Neuronal stem cell (in vitro differentiated cells): Measurements from ENCODE around the gene ANGEL1.

Experiments
- DNase-seq: peaks from one replicate; pipeline ENCODE4 v3.0.0-alpha.2; 2013; ENCODE audit warnings: low spot score
- H2AFZ ChIP-seq: one replicate; pipeline ENCODE4 v1.6.1; 2013; ENCODE audit warnings: mild to moderate bottlenecking, low read length, inconsistent platforms
- H2AK5ac ChIP-seq: 2 replicates; pipeline ENCODE4 v1.6.1; 2013; ENCODE audit warnings: low read depth, mild to moderate bottlenecking, inconsistent platforms, low read length, moderate library complexity, mixed read lengths
- H2BK120ac ChIP-seq: 2 replicates; pipeline ENCODE4 v1.6.1; 2013; ENCODE audit warnings: low read depth, mild to moderate bottlenecking, inconsistent platforms, low read length, moderate library complexity, mixed read lengths
- H2BK12ac ChIP-seq: one replicate; pipeline ENCODE4 v1.6.1; 2013; ENCODE audit warnings: low read length, inconsistent platforms
- H2BK15ac ChIP-seq: 2 replicates; pipeline ENCODE4 v1.6.1; 2013; ENCODE audit warnings: mild to moderate bottlenecking, low read length, inconsistent platforms, mixed read lengths
- H2BK5ac ChIP-seq: one replicate; pipeline ENCODE4 v1.6.1; 2013; ENCODE audit warnings: inconsistent platforms, mild to moderate bottlenecking, low read length, moderate library complexity
- H3K14ac ChIP-seq: one replicate; pipeline ENCODE4 v1.6.1; 2013; ENCODE audit warnings: low read length, inconsistent platforms
- H3K18ac ChIP-seq: 2 replicates; pipeline ENCODE4 v1.6.1; 2013; ENCODE audit warnings: low read length, inconsistent platforms
- H3K23ac ChIP-seq: 2 replicates; pipeline ENCODE4 v1.6.1; 2013; ENCODE audit warnings: low read depth, mild to moderate bottlenecking, mixed read lengths, low read length, inconsistent platforms; ENCODE audit not compliant: poor library complexity
- H3K27ac ChIP-seq: replicated peaks from 3 replicates; pipeline ENCODE4 v1.5.1; 2013; ENCODE audit warnings: low read length, inconsistent platforms
- H3K27me3 ChIP-seq, 3 experiments: 2 replicates each; pipeline ENCODE4 v1.6.1; 2013; ENCODE audit warnings: low read length in 3 of 3, mild to moderate bottlenecking in 2 of 3, inconsistent platforms in 1 of 3, low read depth in 1 of 3, mixed read lengths in 1 of 3, moderate library complexity in 1 of 3; ENCODE audit not compliant: control insufficient read depth in 3 of 3, insufficient read depth in 3 of 3
- H3K36me3 ChIP-seq, 2 donors: replicated peaks in 1 of 2; 2 replicates each; pipeline ENCODE4 v1.6.1; 2013; ENCODE audit warnings: low read length in 2 of 2; ENCODE audit not compliant: control insufficient read depth in 2 of 2, insufficient read depth in 2 of 2
- H3K4ac ChIP-seq: 2 replicates; pipeline ENCODE4 v1.6.1; 2013; ENCODE audit warnings: inconsistent platforms, mild to moderate bottlenecking, low read length, moderate library complexity
- H3K4me1 ChIP-seq, 2 donors: 1 replicate in 1 of 2; 2 replicates in 1 of 2; pipeline ENCODE4 v1.6.1; 2013; ENCODE audit warnings: low read length in 2 of 2, low read depth in 1 of 2; ENCODE audit not compliant: control insufficient read depth in 2 of 2, insufficient read depth in 1 of 2
- H3K4me2 ChIP-seq: one replicate; pipeline ENCODE4 v1.6.1; 2013; ENCODE audit warnings: mild to moderate bottlenecking, low read length, inconsistent platforms; ENCODE audit not compliant: insufficient read depth, poor library complexity, severe bottlenecking
- H3K4me3 ChIP-seq, 2 donors: 2 replicates each; pipeline ENCODE4 v1.5.1; 2013; ENCODE audit warnings: low read length in 2 of 2, mild to moderate bottlenecking in 2 of 2, inconsistent platforms in 1 of 2, moderate library complexity in 1 of 2
- H3K79me1 ChIP-seq: one replicate; pipeline ENCODE4 v1.6.1; 2013; ENCODE audit warnings: low read depth, mild to moderate bottlenecking, inconsistent platforms, low read length, moderate library complexity
- H3K9ac ChIP-seq: one replicate; pipeline ENCODE4 v1.6.1; 2013; ENCODE audit warnings: mild to moderate bottlenecking, low read depth, low read length, inconsistent platforms; ENCODE audit not compliant: poor library complexity
- H3K9me3 ChIP-seq, 2 donors: replicated peaks in 1 of 2; 2 replicates each; pipeline versions ENCODE3 to v1.6.1; 2013; ENCODE audit warnings: low read length in 2 of 2, mild to moderate bottlenecking in 2 of 2, inconsistent platforms in 1 of 2, low read depth in 1 of 2, mixed read lengths in 1 of 2, moderate library complexity in 1 of 2; ENCODE audit not compliant: control insufficient read depth in 2 of 2, insufficient read depth in 1 of 2
- H4K8ac ChIP-seq: one replicate; pipeline ENCODE4 v1.6.1; 2013; ENCODE audit warnings: low read depth, mild to moderate bottlenecking, inconsistent platforms, low read length, moderate library complexity
- H4K91ac ChIP-seq: one replicate; pipeline ENCODE4 v1.6.1; 2013; ENCODE audit warnings: low read length, low read depth, mild to moderate bottlenecking, inconsistent platforms; ENCODE audit not compliant: poor library complexity
- WGBS, 2 donors: extraction: QIAGEN DNeasy Blood & Tissue Kit; methylation state at CpG; one replicate each; pipeline ENCODE4 v1.1.7; 2013; ENCODE audit warnings: missing lambda C conversion rate in 2 of 2, mixed read lengths in 1 of 2; ENCODE audit not compliant: insufficient read length in 2 of 2, insufficient replicate concordance in 1 of 2; ENCODE audit errors: extremely low coverage in 2 of 2; 5-methylcytosine and 5-hydroxymethylcytosine counted together

The ANGEL1 gene

DNA sequence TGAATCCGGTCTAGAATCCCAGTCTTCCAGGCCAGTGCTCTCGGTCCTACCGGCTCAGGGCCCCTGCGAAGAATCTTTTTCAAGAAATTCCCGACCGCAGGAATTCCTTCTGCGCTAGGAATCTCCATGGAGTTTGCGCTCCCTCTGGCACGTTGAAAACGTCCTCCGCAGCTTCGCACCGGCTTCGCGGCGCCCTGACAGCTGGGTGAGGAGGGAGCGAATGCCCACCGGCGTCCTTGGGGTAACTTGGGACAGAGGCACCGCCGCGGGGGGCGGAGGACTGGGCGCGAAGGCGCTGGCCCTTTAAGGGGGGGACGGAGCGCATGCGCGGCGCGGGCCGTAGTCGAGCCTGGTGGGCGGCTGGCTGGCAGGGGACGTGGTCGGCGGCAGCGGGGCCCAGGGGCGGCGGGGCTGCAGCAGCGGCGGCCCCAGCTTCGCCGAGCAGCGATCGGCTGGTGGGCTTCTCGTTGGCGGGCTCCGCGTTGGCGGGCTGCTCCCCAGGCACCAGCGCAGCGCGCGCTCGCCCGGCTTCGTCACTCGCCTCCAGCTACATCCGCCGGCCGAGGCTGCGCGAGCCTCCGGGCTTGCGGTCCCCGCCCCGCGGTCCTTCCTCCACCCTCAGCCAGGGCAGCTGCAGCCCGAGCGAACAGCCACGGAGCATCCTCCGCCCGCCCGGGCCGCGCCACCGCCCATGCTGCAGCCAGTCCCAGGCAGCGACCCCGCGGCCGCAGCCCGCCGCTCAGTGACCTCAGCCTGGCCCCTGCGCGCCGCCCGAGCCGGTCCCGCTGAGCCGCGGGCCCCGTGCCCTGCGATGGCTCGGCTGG is 51.3 kb downstream of the ANGEL1 start, which contains the start of gene VASH1:
Gene VASH1, plus strand, starts transcription at position 333 of the 824 bp plus-strand sequence. CDS start 1,354 bp downstream, outside the sequence.
- H3K4me1 ChIP-seq: peaks cover 15 to 19% of the 10 kb centered on the region in 2 donors
- DNase-seq: no peak
- H3K4me3 ChIP-seq: peak within 1 kb of the TSS; percentile 80 to 91
- peak within 1 kb of the TSS; percentile 99 for H3K14ac ChIP-seq
- peak within 1 kb of the TSS; percentile 98 for H3K9ac ChIP-seq
- peak within 1 kb of the TSS; percentile 97 for H2AK5ac ChIP-seq
- no peak within 1 kb of the TSS for H3K4ac ChIP-seq
- peak within 1 kb of the TSS; percentile 80 for H2BK12ac ChIP-seq
- H3K79me1 ChIP-seq: peaks cover 2% of the 10 kb centered on the region
- H2BK15ac ChIP-seq: peak within 1 kb of the TSS; percentile 99
- no peaks in the 10 kb centered on the region for H3K9me3 ChIP-seq
- peak within 1 kb of the TSS; percentile 83 for H3K23ac ChIP-seq
- peak within 1 kb of the TSS; percentile 99 for H2AFZ ChIP-seq
- peak within 1 kb of the TSS; percentile 75 for H2BK120ac ChIP-seq
- peak within 1 kb of the TSS; percentile 7 for H2BK5ac ChIP-seq
- peaks cover 4 to 15% of the 10 kb centered on the region in 2 donors for H3K36me3 ChIP-seq
- H4K91ac ChIP-seq: peak within 1 kb of the TSS; percentile 98
- H3K4me2 ChIP-seq: peak within 1 kb of the TSS; percentile 96
- no peak within 1 kb of the TSS for H3K27ac ChIP-seq
- WGBS, 2 donors: no CpG with 5 or more reads among the region's 96 CpGs
- H4K8ac ChIP-seq: no peak within 1 kb of the TSS
- H3K27me3 ChIP-seq: peaks cover 0 to 11% (median 0%) of the 10 kb centered on the region in 3 experiments
- H3K18ac ChIP-seq: peak within 1 kb of the TSS; percentile 100

DNA sequence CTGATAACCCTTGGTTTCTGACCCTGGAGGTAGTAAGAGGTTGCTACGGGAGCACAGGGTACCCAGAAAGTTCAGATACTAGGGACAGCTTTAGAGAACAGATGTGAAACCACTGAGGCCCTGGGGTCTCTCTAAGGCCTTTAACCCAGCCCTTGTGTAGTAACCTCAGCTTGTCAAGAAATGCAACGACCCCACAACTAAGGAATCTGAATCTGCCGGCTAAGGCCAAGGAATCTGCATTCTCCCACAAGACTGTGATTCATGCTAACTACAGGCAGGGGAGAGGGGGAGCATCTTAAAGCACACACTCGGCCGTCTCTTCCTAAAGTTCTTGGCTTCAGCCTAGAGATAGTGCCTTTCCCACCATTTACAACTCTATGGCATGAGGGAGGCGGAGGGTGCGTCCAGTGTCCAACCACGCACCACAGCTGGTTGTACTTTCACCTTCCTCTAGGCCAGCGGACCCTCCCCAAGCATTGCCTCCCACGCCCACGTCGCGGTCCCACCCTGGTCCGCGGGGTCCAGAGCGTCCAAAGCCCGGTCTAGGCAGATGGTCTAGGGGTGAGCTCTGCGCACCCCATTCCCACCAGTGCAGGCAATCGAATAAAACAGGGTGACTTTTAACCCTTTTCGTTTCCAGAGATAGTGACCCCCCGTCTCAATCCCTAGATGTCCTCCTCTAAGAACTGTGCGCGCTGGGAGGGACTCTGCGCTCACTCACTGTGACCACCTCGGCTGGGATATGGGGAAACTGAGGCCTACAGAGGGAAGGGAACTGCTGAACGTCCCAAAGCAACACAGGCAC is 52.1 kb downstream of the ANGEL1 start:
- Histone ChIP-seq H3K4ac (no peak overlapping the region), H3K4me2 (peak overlapping the region; percentile 96)
- no peak for DNase-seq

DNA sequence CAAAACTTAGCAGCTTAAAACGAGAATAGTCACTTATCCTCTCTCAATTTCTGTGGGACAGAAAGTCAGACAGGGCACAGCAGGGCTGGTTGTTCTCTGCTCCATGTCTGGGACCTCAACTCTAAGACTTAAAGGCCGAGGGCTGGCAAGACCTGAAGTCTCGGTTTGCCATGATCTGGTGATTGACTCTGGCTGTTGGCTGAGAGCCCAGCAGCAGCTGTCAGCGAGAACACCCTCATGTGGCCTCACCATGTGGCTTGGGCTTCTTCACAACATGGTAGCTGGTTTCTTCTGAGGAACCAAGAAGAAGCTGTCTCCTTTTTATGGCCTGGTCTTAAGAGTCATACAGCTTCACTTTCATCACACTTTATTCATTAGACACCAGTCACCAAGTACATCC is 53.1 kb downstream of the ANGEL1 start:
- H3K4me2 ChIP-seq: no peak overlapping the region
- no peaks in the 10 kb centered on the region for H3K9me3 ChIP-seq
- no peak overlapping the region for H2BK15ac ChIP-seq
- WGBS, 2 donors: no CpG with 5 or more reads among the region's 4 CpGs
- no peak overlapping the region for H4K8ac ChIP-seq
- no peak overlapping the region for H2BK5ac ChIP-seq
- no peak overlapping the region for H3K4me3 ChIP-seq
- peaks cover 17 to 19% of the 10 kb centered on the region in 2 donors for H3K4me1 ChIP-seq
- no peak overlapping the region for H3K18ac ChIP-seq
- no peak overlapping the region for H2BK120ac ChIP-seq
- no peak overlapping the region for H2BK12ac ChIP-seq
- DNase-seq: no peak
- H2AFZ ChIP-seq: no peak overlapping the region
- no peak overlapping the region for H3K9ac ChIP-seq
- H4K91ac ChIP-seq: no peak overlapping the region
- H3K4ac ChIP-seq: no peak overlapping the region
- no peak overlapping the region for H3K27ac ChIP-seq
- H3K27me3 ChIP-seq: peaks cover 0 to 11% (median 0%) of the 10 kb centered on the region in 3 experiments
- H3K23ac ChIP-seq: no peak overlapping the region
- no peak overlapping the region for H2AK5ac ChIP-seq
- peaks cover 0 to 5% of the 10 kb centered on the region in 2 donors for H3K36me3 ChIP-seq
- no peak overlapping the region for H3K14ac ChIP-seq
- peaks cover 2% of the 10 kb centered on the region for H3K79me1 ChIP-seq

More for the DNA sequence above, 52.1 kb downstream of the ANGEL1 start:
- no peaks in the 10 kb centered on the region for H3K9me3 ChIP-seq
- H3K4me1 ChIP-seq: peaks cover 15 to 19% of the 10 kb centered on the region in 2 donors
- peak overlapping the region; percentile 99 for H2AFZ ChIP-seq
- peak overlapping the region; percentile 98 for H3K9ac ChIP-seq
- H2BK5ac ChIP-seq: no peak overlapping the region
- H2BK120ac ChIP-seq: no peak overlapping the region
- peaks cover 2% of the 10 kb centered on the region for H3K79me1 ChIP-seq
- H2BK12ac ChIP-seq: peak overlapping the region; percentile 80
- H3K4me3 ChIP-seq: peak overlapping the region; percentile 80 to 91
- peaks cover 0 to 11% (median 0%) of the 10 kb centered on the region in 3 experiments for H3K27me3 ChIP-seq
- H3K27ac ChIP-seq: no peak overlapping the region
- H3K14ac ChIP-seq: peak overlapping the region; percentile 92
- peak overlapping the region; percentile 98 for H4K91ac ChIP-seq
- peak overlapping the region; percentile 100 for H3K18ac ChIP-seq
- H3K36me3 ChIP-seq: peaks cover 0 to 8% of the 10 kb centered on the region in 2 donors
- peak overlapping the region; percentile 90 for H2BK15ac ChIP-seq
- H4K8ac ChIP-seq: no peak overlapping the region
- WGBS, 2 donors: no CpG with 5 or more reads among the region's 26 CpGs
- peak overlapping the region; percentile 83 for H3K23ac ChIP-seq
- H2AK5ac ChIP-seq: peak overlapping the region; percentile 97
